H1 (cell line): ENCODE measurements around the gene ALOX15B. TPM values are rescaled to one million over a fixed set of nuclear protein-coding genes. Genes with fewer than 3 reads are reported as not detected.

Experiments
- CTCF ChIA-PET: fragments of 300-600 bp; sonication (Branson Sonifier 250); formaldehyde crosslinking; loops from one replicate; lab custom pipeline; 2021; ENCODE audit not compliant: partially characterized antibody; lab: Charles Lee
- POLR2A ChIA-PET: fragments of 300-600 bp; sonication (Branson Sonifier 250); formaldehyde crosslinking; loops from one replicate; lab custom pipeline; 2021; ENCODE audit warnings: inconsistent platforms; ENCODE audit not compliant: partially characterized antibody; lab: Charles Lee
- DNase-seq, 2 experiments: peaks; one replicate each; pipeline versions ENCODE4 v3.0.0 to v3.0.0-alpha.2; 2010 to 2022; ENCODE audit warnings: low spot score in 2 of 2, low read depth in 1 of 2, mixed read lengths in 1 of 2
- FAIRE-seq: peaks from 2 replicates; lab custom pipeline; 2011; peaks lifted over from hg19 to GRCh38; lab: Jason Lieb, UNC
- H2AFZ ChIP-seq: 2 replicates; pipeline ENCODE4 v1.8.1; 2012; ENCODE audit warnings: low read length, inconsistent platforms
- H2AK5ac ChIP-seq: 2 replicates; pipeline ENCODE4 v1.6.1; 2013; ENCODE audit warnings: low read depth, low read length
- H2BK120ac ChIP-seq: replicated peaks from 2 replicates; pipeline ENCODE3; 2013; ENCODE audit warnings: low read depth, low read length, inconsistent platforms
- H2BK12ac ChIP-seq: 2 replicates; pipeline ENCODE4 v1.6.1; 2013; ENCODE audit warnings: low read depth, low read length
- H2BK15ac ChIP-seq: 2 replicates; pipeline ENCODE4 v1.6.1; 2013; ENCODE audit warnings: low read length
- H2BK20ac ChIP-seq: 2 replicates; pipeline ENCODE4 v1.6.1; 2013; ENCODE audit warnings: low read length
- H2BK5ac ChIP-seq: 2 replicates; pipeline ENCODE4 v1.6.1; 2013; ENCODE audit warnings: low read depth, low read length
- H3K14ac ChIP-seq: 2 replicates; pipeline ENCODE4 v1.6.1; 2013; ENCODE audit warnings: inconsistent platforms; ENCODE audit not compliant: insufficient read length
- H3K18ac ChIP-seq: 2 replicates; pipeline ENCODE4 v1.6.1; 2013; ENCODE audit warnings: low read length; ENCODE audit errors: extremely low read depth
- H3K23ac ChIP-seq: 2 replicates; pipeline ENCODE4 v1.6.1; 2013; ENCODE audit warnings: inconsistent platforms; ENCODE audit not compliant: insufficient read length
- H3K23me2 ChIP-seq: 2 replicates; pipeline ENCODE4 v1.6.1; 2013; ENCODE audit warnings: low read depth, low read length
- H3K27ac ChIP-seq: 2 replicates; pipeline ENCODE4 v1.6.1; 2011; ENCODE audit warnings: low read depth, low read length, inconsistent platforms
- H3K27me3 ChIP-seq, 4 experiments: replicated peaks in 1 of 4; 1 replicate in 1 of 4; 2 replicates in 3 of 4; pipeline versions ENCODE4 v1.6.1 to v1.8.1; 2011 to 2013; ENCODE audit warnings: low read length in 3 of 4, mild to moderate bottlenecking in 3 of 4, inconsistent platforms in 2 of 4, mixed read lengths in 2 of 4, moderate library complexity in 1 of 4; ENCODE audit not compliant: control insufficient read depth in 3 of 4, insufficient read depth in 3 of 4; ENCODE audit errors: extremely low read depth in 1 of 4
- H3K36me3 ChIP-seq, 4 experiments: 2 replicates each; pipeline versions ENCODE4 v1.6.1 to v1.8.1; 2011 to 2013; ENCODE audit warnings: mild to moderate bottlenecking in 4 of 4, low read length in 3 of 4, moderate library complexity in 2 of 4, control low read depth in 1 of 4, inconsistent platforms in 1 of 4; ENCODE audit not compliant: insufficient read depth in 4 of 4, control insufficient read depth in 2 of 4
- H3K4ac ChIP-seq: replicated peaks from 2 replicates; pipeline ENCODE3; 2013; ENCODE audit warnings: low read length, low read depth, mixed read lengths, inconsistent platforms; ENCODE audit not compliant: insufficient read length
- H3K4me1 ChIP-seq, 4 experiments: replicated peaks in 1 of 4; 1 replicate in 1 of 4; 2 replicates in 3 of 4; pipeline versions ENCODE4 v1.6.1 to v1.8.1; 2011 to 2013; ENCODE audit warnings: low read length in 3 of 4, inconsistent platforms in 2 of 4, mixed read lengths in 1 of 4; ENCODE audit not compliant: insufficient read depth in 4 of 4, control insufficient read depth in 3 of 4
- H3K4me2 ChIP-seq, 2 experiments: 2 replicates each; pipeline versions ENCODE4 v1.6.1 to v1.8.1; 2011 to 2013; ENCODE audit warnings: low read depth in 2 of 2, low read length in 2 of 2, control low read depth in 1 of 2, inconsistent platforms in 1 of 2, mild to moderate bottlenecking in 1 of 2; ENCODE audit not compliant: insufficient read depth in 1 of 2
- H3K4me3 ChIP-seq, 4 experiments: fragments of 200-600, 300-600 bp in 1 of 4; sonication (generic), shearing (Covaris generic), sonication (Bioruptor Twin) in 1 of 4; 2 replicates each; pipeline versions ENCODE4 v1.5.1 to v1.8.1; 2011 to 2016; ENCODE audit warnings: low read length in 4 of 4, low read depth in 3 of 4, control low read depth in 2 of 4, inconsistent platforms in 2 of 4, mild to moderate bottlenecking in 2 of 4, mixed read lengths in 1 of 4, moderate library complexity in 1 of 4; ENCODE audit not compliant: insufficient read depth in 2 of 4; ENCODE audit errors: extremely low read depth in 1 of 4
- H3K56ac ChIP-seq: replicated peaks from 2 replicates; pipeline ENCODE3; 2013; ENCODE audit warnings: low read depth, mild to moderate bottlenecking, mixed read lengths, low read length, inconsistent platforms; ENCODE audit not compliant: insufficient read length
- H3K79me1 ChIP-seq: 2 replicates; pipeline ENCODE4 v1.6.1; 2013; ENCODE audit warnings: low read depth, low read length, control low read depth
- H3K79me2 ChIP-seq, 2 experiments: 2 replicates each; pipeline versions ENCODE4 v1.6.1 to v1.8.1; 2012 to 2013; ENCODE audit warnings: low read length in 2 of 2, mild to moderate bottlenecking in 2 of 2, inconsistent platforms in 1 of 2; ENCODE audit not compliant: insufficient read depth in 2 of 2, control insufficient read depth in 1 of 2
- H3K9ac ChIP-seq, 4 experiments: replicated peaks in 1 of 4; 1 replicate in 1 of 4; 2 replicates in 3 of 4; pipeline versions ENCODE4 v1.6.1 to v1.8.1; 2011 to 2013; ENCODE audit warnings: low read depth in 3 of 4, low read length in 3 of 4, control low read depth in 2 of 4, mild to moderate bottlenecking in 2 of 4, moderate library complexity in 2 of 4, inconsistent platforms in 1 of 4; ENCODE audit errors: extremely low read depth in 1 of 4
- H3K9me3 ChIP-seq, 2 experiments: 2 replicates each; pipeline versions ENCODE4 v1.6.1 to v1.8.1; 2012 to 2013; ENCODE audit warnings: mild to moderate bottlenecking in 2 of 2, moderate library complexity in 2 of 2, control low read depth in 1 of 2, inconsistent platforms in 1 of 2, low read depth in 1 of 2, low read length in 1 of 2, mixed read lengths in 1 of 2; ENCODE audit not compliant: insufficient read depth in 2 of 2
- H4K20me1 ChIP-seq, 2 experiments: replicated peaks in 1 of 2; 2 replicates each; pipeline versions ENCODE3 to v1.8.1; 2011 to 2013; ENCODE audit warnings: inconsistent platforms in 2 of 2, low read length in 2 of 2, mild to moderate bottlenecking in 1 of 2; ENCODE audit not compliant: insufficient read depth in 2 of 2, control insufficient read depth in 1 of 2
- H4K5ac ChIP-seq: 2 replicates; pipeline ENCODE4 v1.6.1; 2013; ENCODE audit warnings: low read length, low read depth, mixed read lengths, inconsistent platforms; ENCODE audit not compliant: insufficient read length
- H4K8ac ChIP-seq: 2 replicates; pipeline ENCODE4 v1.8.0; 2013; ENCODE audit warnings: mild to moderate bottlenecking, moderate library complexity, low read length, inconsistent platforms; ENCODE audit not compliant: insufficient read depth; ENCODE audit errors: extremely low read depth
- H4K91ac ChIP-seq: replicated peaks from 2 replicates; pipeline ENCODE3; 2013; ENCODE audit warnings: low read length, mixed read lengths, inconsistent platforms; ENCODE audit not compliant: insufficient read length
- ATF3 ChIP-seq: IDR thresholded peaks from 2 replicates; pipeline ENCODE4 v1.6.1; 2011; ENCODE audit warnings: low read depth, mild to moderate bottlenecking, low read length; ENCODE audit not compliant: insufficient read depth
- BCL11A ChIP-seq, 2 experiments: IDR thresholded peaks; one replicate each; pipeline ENCODE4 v1.6.1; 2011; ENCODE audit warnings: low read depth in 2 of 2, low read length in 2 of 2, mild to moderate bottlenecking in 2 of 2
- JUND ChIP-seq: IDR thresholded peaks from 2 replicates; pipeline ENCODE4 v1.6.1; 2011; ENCODE audit warnings: mild to moderate bottlenecking, improper control_type of control experiment, low read length
- KDM1A ChIP-seq: fragments of 200-600, 300-600 bp; sonication (generic); IDR thresholded peaks from 2 replicates; pipeline ENCODE4 v1.7.1; 2016; ENCODE audit warnings: mild to moderate bottlenecking, low read length, borderline replicate concordance
- KDM4A ChIP-seq: IDR thresholded peaks from one replicate; pipeline ENCODE4 v1.7.1; 2012; ENCODE audit warnings: low read depth, mild to moderate bottlenecking, moderate library complexity, low read length, inconsistent platforms; ENCODE audit not compliant: severe bottlenecking
- SRF ChIP-seq: IDR thresholded peaks from 2 replicates; pipeline ENCODE4 v1.6.1; 2011; ENCODE audit warnings: mild to moderate bottlenecking, low read depth, low read length, moderate library complexity
- USF2 ChIP-seq: IDR thresholded peaks from 2 replicates; pipeline ENCODE4 v1.6.1; 2011; ENCODE audit warnings: low read length, improper control_type of control experiment
- YY1 ChIP-seq: IDR thresholded peaks from 2 replicates; pipeline ENCODE4 v1.6.1; 2011; ENCODE audit warnings: low read depth, mild to moderate bottlenecking, low read length
- WGBS, 2 experiments: shearing (Covaris generic) in 1 of 2; methylation state at CpG; one replicate each; pipeline versions ENCODE4 v1.1.6 to v1.1.7; 2013 to 2015; ENCODE audit warnings: low lambda C conversion rate in 2 of 2, mixed read lengths in 2 of 2, inconsistent platforms in 1 of 2, low coverage in 1 of 2, missing lambda C conversion rate in 1 of 2; ENCODE audit not compliant: insufficient replicate concordance in 2 of 2, insufficient coverage in 1 of 2, insufficient read length in 1 of 2; ENCODE audit errors: extremely low coverage in 1 of 2, missing lambda C conversion rate in 1 of 2; 5-methylcytosine and 5-hydroxymethylcytosine counted together
- polyA plus RNA-seq, 7 experiments: library from polyadenylated mRNA; depleted of rRNA in 3 of 7; stranded (reverse) in 5 of 7; unstranded in 2 of 7; fragments of >200 nt in 5 of 7; fragments of 200-250 nt in 2 of 7; gene quantifications; 1 replicate in 5 of 7; 2 replicates in 1 of 7; 4 replicates in 1 of 7; pipeline versions ENCODE4 v1.2.1 to v1.2.3, GENCODE V29; 2011 to 2013; ENCODE audit warnings: missing spikeins in 2 of 7, mixed read lengths in 2 of 7
- total RNA-seq: library from RNA; stranded (reverse); fragmentation: NEBNext Ultra II Directional; extraction: Animal tissue kit (Norgen Biotek cat#: 25700); gene quantifications from 2 replicates; pipeline ENCODE4 v1.2.1, GENCODE V29; 2021

Gene ALOX15B
- total and polyA plus RNA-seq, 2 of the 8 experiments (the other 6 are each of a cell fraction or from before 2014, with no cell fraction given) = 0.63 to 0.91 TPM

GRCh38 chr17:8063761-8064534 lies 25.1 kb downstream of the ALOX15B start:
- H2BK5ac ChIP-seq = peak overlapping the region; percentile 30; the same call in 1 of the 2 replicates
- H2BK12ac ChIP-seq = peak overlapping the region; percentile 87; the same call in 1 of the 2 replicates
- CTCF ChIA-PET = interaction anchor here (1.2 to 11.6 kb wide), 2 partner anchors 11 to 52 kb away, joined by 3 to 270 read pairs; no protein-coding TSS in a partner anchor

More at GRCh38 chr17:8063761-8064534, 25.1 kb downstream of the ALOX15B start:
- peak overlapping the region; percentile 27 to 56 (median 42) for H3K4me3 ChIP-seq
- peaks cover 9% of the 10 kb centered on the region; the same call in 1 of the 2 replicates for H3K23me2 ChIP-seq
- H4K8ac ChIP-seq = no peak overlapping the region
- no peaks in the 10 kb centered on the region for H3K9me3 ChIP-seq
- POLR2A ChIA-PET = interaction anchor here (1.0 to 1.7 kb wide), 3 partner anchors 11 to 158 kb away, joined by 3 to 4 read pairs (median 4); no protein-coding TSS in a partner anchor
- no peak overlapping the region for H3K9ac ChIP-seq
- DNase-seq = no peak
- no peak for TF ChIP-seq BCL11A (IDR thresholded peaks at IDR 0.05; ENCODE audit: low read depth in 2 of 2, low read length in 2 of 2)
- TF ChIP-seq YY1 = no peak
- no peak for TF ChIP-seq JUND
- no peak for TF ChIP-seq ATF3
- no peak for TF ChIP-seq SRF
- TF ChIP-seq KDM1A = no peak
- no peak for TF ChIP-seq USF2
- peak; percentile 44 for TF ChIP-seq KDM4A
- no peak overlapping the region for H4K5ac ChIP-seq
- no peak overlapping the region for H3K27ac ChIP-seq
- H3K56ac ChIP-seq = no peak overlapping the region
- peaks cover 0 to 4% of the 10 kb centered on the region in 2 experiments for H4K20me1 ChIP-seq
- H3K18ac ChIP-seq = peak overlapping the region; percentile 71
- H3K27me3 ChIP-seq = peaks cover 5 to 24% (median 20%) of the 10 kb centered on the region in 4 experiments; a peak in 6 of 7 replicates
- H3K79me1 ChIP-seq = no peaks in the 10 kb centered on the region; the same call in 1 of the 2 replicates
- H3K36me3 ChIP-seq = no peaks in the 10 kb centered on the region
- peak overlapping the region; percentile 80 to 86 for H3K4me2 ChIP-seq
- no peak overlapping the region for H4K91ac ChIP-seq
- WGBS, 2 experiments = 8% methylated on average over 13 of the region's 28 CpGs; no CpG with 5 or more reads in 1 of the 2 experiments
- H2AK5ac ChIP-seq = no peak overlapping the region; the same call in 1 of the 2 replicates
- no peak overlapping the region for H2BK20ac ChIP-seq
- no peak overlapping the region for H3K23ac ChIP-seq
- H2BK120ac ChIP-seq = no peak overlapping the region
- no peak overlapping the region for H3K14ac ChIP-seq
- H2BK15ac ChIP-seq = peak overlapping the region; percentile 53; the same call in 1 of the 2 replicates
- H3K4me1 ChIP-seq = peaks cover 7 to 29% (median 14%) of the 10 kb centered on the region in 4 experiments
- H3K4ac ChIP-seq = no peak overlapping the region
- FAIRE-seq = no peak
- no peaks in the 10 kb centered on the region for H3K79me2 ChIP-seq
- H2AFZ ChIP-seq = no peak overlapping the region
